Dermis microvascular lymphatic vessel endothelial cell (primary cell): ENCODE measurements around the gene FARS2. TPM values are rescaled to one million over a fixed set of nuclear protein-coding genes. Genes with fewer than 3 reads are reported as not detected.
A peak's percentile ranks its signal among the peaks of the same experiment; 100 is the strongest.

Experiments used
- DNase-seq, 2 donors: peaks; one replicate each; pipeline versions ENCODE4 v3.0.0 to v3.0.0-alpha.2; 2010; ENCODE audit warnings: low read depth in 2 of 2
- total RNA-seq: library from RNA; depleted of rRNA; stranded (reverse); fragments of >200 nt; gene quantifications from 2 replicates; pipeline ENCODE4 v1.2.1, GENCODE V29; 2014

The FARS2 gene
- total RNA-seq, 1 donor from 2014 or later = 26.8 TPM

GRCh38 chr6:5724911-5725310 lies 463.6 kb downstream of the FARS2 start:
- DNase-seq = no peak

GRCh38 chr6:5726976-5727718 lies 465.8 kb downstream of the FARS2 start:
- no peak for DNase-seq

GRCh38 chr6:5728351-5729079 lies 467.2 kb downstream of the FARS2 start:
- peak in 1 of 2 donors; percentile 17 for DNase-seq

GRCh38 chr6:5729080-5729434 lies 467.7 kb downstream of the FARS2 start:
- DNase-seq = peak in 1 of 2 donors; percentile 92

GRCh38 chr6:5729813-5730517 lies 468.7 kb downstream of the FARS2 start:
- no peak for DNase-seq

GRCh38 chr6:5730585-5731263 lies 469.4 kb downstream of the FARS2 start:
- no peak for DNase-seq

- no peak for DNase-seq
Measured at GRCh38 chr6:5731435-5731834, 470.1 kb downstream of the FARS2 start.

- DNase-seq = no peak
Measured at GRCh38 chr6:5732496-5732895, 471.2 kb downstream of the FARS2 start.

- no peak for DNase-seq
Measured at GRCh38 chr6:5736016-5736738, 474.9 kb downstream of the FARS2 start.

GRCh38 chr6:5737460-5737859 lies 476.1 kb downstream of the FARS2 start:
- DNase-seq = no peak

GRCh38 chr6:5738211-5738610 lies 476.9 kb downstream of the FARS2 start:
- no peak for DNase-seq

- no peak for DNase-seq
Measured at GRCh38 chr6:5744497-5744896, 483.2 kb downstream of the FARS2 start.

GRCh38 chr6:5745081-5745480 lies 483.8 kb downstream of the FARS2 start:
- DNase-seq = no peak

- no peak for DNase-seq
Measured at GRCh38 chr6:5746053-5746758, 484.9 kb downstream of the FARS2 start.

- DNase-seq = no peak
Measured at GRCh38 chr6:5746759-5747130, 485.4 kb downstream of the FARS2 start.

GRCh38 chr6:5747379-5747778 lies 486.1 kb downstream of the FARS2 start:
- DNase-seq = no peak

- DNase-seq = no peak
Measured at GRCh38 chr6:5749016-5749650, 487.8 kb downstream of the FARS2 start.

- no peak for DNase-seq
Measured at GRCh38 chr6:5749651-5750215, 488.4 kb downstream of the FARS2 start.

GRCh38 chr6:5751525-5752390 lies 490.4 kb downstream of the FARS2 start:
- no peak for DNase-seq
